HG02623 (cell line): ENCODE results near the gene MRPS34.

Experiments
- ATAC-seq: cut with Tn5 transposase; IDR thresholded peaks from one replicate; pipeline ENCODE4 v1.9.1; 2021; ENCODE audit warnings: moderate library complexity; ENCODE audit not compliant: unreplicated experiment

The MRPS34 gene

GRCh38 chr16:1794908-1795666, 22.2 kb upstream of the MRPS34 start:
- no peak for ATAC-seq

- ATAC-seq, result no peak
Observed at GRCh38 chr16:1794221-1794871, 21.4 kb upstream of the MRPS34 start.

GRCh38 chr16:1793578-1794220, 20.8 kb upstream of the MRPS34 start, which contains the start of gene IGFALS:
IGFALS (minus strand) TSS chr16:1793705; CDS start chr16:1793652, 53 bp downstream.
- ATAC-seq, result no peak

GRCh38 chr16:1792836-1793577, 20.1 kb upstream of the MRPS34 start:
- ATAC-seq, result no peak

GRCh38 chr16:1791943-1792812, 19.2 kb upstream of the MRPS34 start:
- ATAC-seq, result no peak

GRCh38 chr16:1791256-1791942, 18.5 kb upstream of the MRPS34 start:
- ATAC-seq, result no peak

GRCh38 chr16:1790611-1791255, 17.8 kb upstream of the MRPS34 start:
- no peak for ATAC-seq

- no peak for ATAC-seq
Observed at GRCh38 chr16:1790261-1790610, 17.3 kb upstream of the MRPS34 start.

- ATAC-seq, result no peak
Observed at GRCh38 chr16:1789643-1790045, 16.7 kb upstream of the MRPS34 start.

GRCh38 chr16:1788708-1789100, 15.8 kb upstream of the MRPS34 start:
- no peak for ATAC-seq

- ATAC-seq, result no peak
Observed at GRCh38 chr16:1788095-1788707, 15.3 kb upstream of the MRPS34 start.

GRCh38 chr16:1787322-1788094, 14.6 kb upstream of the MRPS34 start:
- no peak for ATAC-seq

GRCh38 chr16:1787056-1787321, 14.1 kb upstream of the MRPS34 start:
- ATAC-seq, result no peak

- ATAC-seq, result no peak
Observed at GRCh38 chr16:1786242-1787055, 13.5 kb upstream of the MRPS34 start.

- ATAC-seq, result no peak
Observed at GRCh38 chr16:1785846-1786170, 12.9 kb upstream of the MRPS34 start.

- ATAC-seq, result no peak
Observed at GRCh38 chr16:1784977-1785845, 12.3 kb upstream of the MRPS34 start.
